ENCODE data around the gene SLC30A7.
"Not testable (repeated sequence)": the region's sequence is repeated elsewhere in the genome, so short reads cannot be mapped to it uniquely, and the experiment has no call there.

Gene SLC30A7

DNA sequence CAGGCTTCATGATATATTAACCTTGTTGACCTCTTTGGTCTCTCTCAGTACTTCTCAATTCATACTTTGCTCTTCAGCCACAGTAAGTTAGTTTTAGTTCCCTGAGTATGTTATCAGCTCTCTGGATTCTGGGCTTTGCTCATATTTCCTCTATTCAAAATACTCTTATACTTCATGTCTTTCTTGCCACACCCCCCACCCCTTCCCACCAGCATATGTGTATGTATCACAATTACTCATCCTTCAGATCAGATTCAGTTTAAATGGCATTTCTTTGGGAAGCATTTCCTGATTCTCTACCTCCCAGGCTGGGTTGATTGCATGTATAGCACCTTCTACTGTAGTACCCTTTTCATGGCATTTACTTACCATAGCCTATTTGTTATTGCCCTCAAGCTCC lies 28.3 kb downstream of the SLC30A7 start:
- TF ChIP-seq, protein P1, sequence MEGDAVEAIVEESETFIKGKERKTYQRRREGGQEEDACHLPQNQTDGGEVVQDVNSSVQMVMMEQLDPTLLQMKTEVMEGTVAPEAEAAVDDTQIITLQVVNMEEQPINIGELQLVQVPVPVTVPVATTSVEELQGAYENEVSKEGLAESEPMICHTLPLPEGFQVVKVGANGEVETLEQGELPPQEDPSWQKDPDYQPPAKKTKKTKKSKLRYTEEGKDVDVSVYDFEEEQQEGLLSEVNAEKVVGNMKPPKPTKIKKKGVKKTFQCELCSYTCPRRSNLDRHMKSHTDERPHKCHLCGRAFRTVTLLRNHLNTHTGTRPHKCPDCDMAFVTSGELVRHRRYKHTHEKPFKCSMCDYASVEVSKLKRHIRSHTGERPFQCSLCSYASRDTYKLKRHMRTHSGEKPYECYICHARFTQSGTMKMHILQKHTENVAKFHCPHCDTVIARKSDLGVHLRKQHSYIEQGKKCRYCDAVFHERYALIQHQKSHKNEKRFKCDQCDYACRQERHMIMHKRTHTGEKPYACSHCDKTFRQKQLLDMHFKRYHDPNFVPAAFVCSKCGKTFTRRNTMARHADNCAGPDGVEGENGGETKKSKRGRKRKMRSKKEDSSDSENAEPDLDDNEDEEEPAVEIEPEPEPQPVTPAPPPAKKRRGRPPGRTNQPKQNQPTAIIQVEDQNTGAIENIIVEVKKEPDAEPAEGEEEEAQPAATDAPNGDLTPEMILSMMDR (IDR thresholded peaks at IDR 0.05; ENCODE audit: low read depth, low read length, missing control alignments) = no peak
- no peak for DNase-seq (ENCODE audit: extremely low read depth, low read depth)
- H3K4me3 ChIP-seq (replicated peaks; ENCODE audit: low read depth, low read length) = no peak overlapping the region

DNA sequence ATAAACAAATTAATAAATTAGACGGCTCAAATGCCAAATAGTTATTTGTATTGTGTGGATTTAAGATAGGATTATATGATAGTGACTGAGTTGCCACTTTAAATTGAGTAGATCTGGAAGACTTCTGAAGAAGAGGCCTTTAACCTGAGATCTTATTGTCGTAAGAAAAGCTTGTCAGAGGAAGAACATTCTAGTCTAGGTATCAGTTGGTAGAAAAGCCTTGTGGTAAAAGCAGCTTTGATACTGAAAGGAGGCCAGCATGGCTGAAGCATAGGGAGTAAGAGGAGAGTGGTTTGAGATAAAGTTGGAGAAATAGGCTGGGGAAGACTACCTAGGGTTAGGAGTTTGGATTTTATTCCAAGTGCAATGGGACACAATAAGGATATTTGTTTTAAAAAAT lies 29.1 kb downstream of the SLC30A7 start:
- TF ChIP-seq, protein P1 (IDR thresholded peaks at IDR 0.05; ENCODE audit: low read depth, low read length, missing control alignments) = no peak
- H3K4me3 ChIP-seq (replicated peaks; ENCODE audit: low read depth, low read length) = no peak overlapping the region

DNA sequence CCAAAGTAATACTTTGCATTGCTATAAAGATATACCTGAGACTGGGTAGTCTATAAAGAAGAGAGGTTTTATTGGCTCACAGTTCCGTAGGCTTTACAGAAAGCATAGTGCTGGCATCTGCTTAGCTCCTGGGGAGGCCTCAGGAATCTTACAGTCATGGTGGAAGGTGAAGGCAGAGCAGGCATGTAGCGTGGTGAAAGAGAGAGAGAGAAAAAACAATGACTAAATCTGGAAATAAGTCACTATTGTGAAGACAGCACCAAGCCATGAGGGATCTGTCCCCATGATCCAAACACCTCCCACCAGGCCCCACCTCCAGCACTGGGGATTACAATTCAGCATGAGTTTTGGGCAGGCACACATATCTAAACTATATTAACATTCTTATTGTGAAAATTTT lies 30.4 kb downstream of the SLC30A7 start:
- no peak overlapping the region for H3K4me3 ChIP-seq (replicated peaks; ENCODE audit: low read depth, low read length)
- DNase-seq (ENCODE audit: extremely low read depth, low read depth) = no peak
- TF ChIP-seq, protein P1 (IDR thresholded peaks at IDR 0.05; ENCODE audit: low read depth, low read length, missing control alignments) = no peak

More for the DNA sequence above, 29.1 kb downstream of the SLC30A7 start:
- no peak for DNase-seq (ENCODE audit: extremely low read depth, low read depth)

DNA sequence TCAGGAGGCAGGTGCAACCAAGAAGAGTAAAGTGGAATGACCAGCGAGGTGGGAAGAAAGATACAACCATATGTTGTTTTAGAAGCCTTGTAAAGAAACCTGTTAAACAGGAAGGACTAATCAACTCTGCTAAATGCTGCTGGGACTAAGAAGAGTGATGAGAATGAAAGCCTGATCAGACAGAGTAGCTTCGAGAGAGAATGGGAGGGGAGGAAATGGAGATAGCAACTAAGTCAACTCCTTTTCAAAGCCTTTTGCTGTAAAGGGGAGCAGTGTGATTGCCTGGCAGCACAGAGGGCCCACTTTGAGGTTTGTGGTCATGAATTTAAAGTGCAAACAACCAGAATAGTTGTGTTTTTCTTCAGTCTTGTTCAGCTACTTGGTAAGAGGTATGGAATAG lies 31.4 kb downstream of the SLC30A7 start:
- H3K4me3 ChIP-seq (replicated peaks; ENCODE audit: low read depth, low read length) = no peak overlapping the region
- TF ChIP-seq, protein P1 (IDR thresholded peaks at IDR 0.05; ENCODE audit: low read depth, low read length, missing control alignments) = no peak
- DNase-seq (ENCODE audit: extremely low read depth, low read depth) = no peak

DNA sequence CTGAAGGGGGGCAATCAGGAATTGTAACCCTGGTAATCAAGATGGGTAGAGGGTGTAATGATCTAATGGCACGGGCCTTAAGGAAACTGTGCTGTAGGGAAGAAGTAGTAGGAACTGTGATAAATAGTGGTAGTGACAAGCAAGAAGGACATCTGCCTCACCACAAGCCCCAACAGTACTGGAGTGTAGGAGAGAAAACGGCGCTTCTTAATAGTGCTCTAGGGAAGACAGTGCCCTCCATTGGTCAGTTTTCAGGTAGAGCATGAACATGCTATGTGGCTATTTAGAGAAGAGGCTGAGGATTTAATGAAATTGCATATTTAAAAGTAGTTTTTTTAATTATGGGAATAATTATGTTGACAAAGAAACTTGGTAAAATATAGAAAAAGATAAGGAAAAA lies 32.2 kb downstream of the SLC30A7 start:
- TF ChIP-seq, protein P1 (IDR thresholded peaks at IDR 0.05; ENCODE audit: low read depth, low read length, missing control alignments) = peak; percentile 20
- H3K4me3 ChIP-seq (replicated peaks; ENCODE audit: low read depth, low read length) = no peak overlapping the region
- DNase-seq (ENCODE audit: extremely low read depth, low read depth) = no peak

DNA sequence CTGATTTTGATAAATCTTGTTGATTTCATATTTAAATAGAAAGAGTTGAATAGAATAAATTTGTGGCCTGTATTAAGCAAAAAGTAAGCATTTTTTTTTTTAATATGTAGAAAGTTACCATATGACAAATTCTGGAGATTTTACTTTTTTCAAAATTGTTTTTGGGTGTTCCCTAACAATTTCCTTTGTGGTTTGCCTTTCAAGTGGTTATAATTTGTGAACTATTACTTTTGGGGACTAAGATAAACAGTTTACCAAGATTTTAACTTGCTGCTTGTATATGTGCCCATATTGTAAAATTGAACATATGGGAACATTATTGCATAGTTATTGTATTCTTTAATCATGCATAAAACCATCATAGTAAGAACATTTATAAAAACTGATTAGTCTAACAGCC lies 34.6 kb downstream of the SLC30A7 start:
- TF ChIP-seq, protein P1 (IDR thresholded peaks at IDR 0.05; ENCODE audit: low read depth, low read length, missing control alignments) = no peak
- H3K4me3 ChIP-seq (replicated peaks; ENCODE audit: low read depth, low read length) = no peak overlapping the region
- DNase-seq (ENCODE audit: extremely low read depth, low read depth) = no peak

DNA sequence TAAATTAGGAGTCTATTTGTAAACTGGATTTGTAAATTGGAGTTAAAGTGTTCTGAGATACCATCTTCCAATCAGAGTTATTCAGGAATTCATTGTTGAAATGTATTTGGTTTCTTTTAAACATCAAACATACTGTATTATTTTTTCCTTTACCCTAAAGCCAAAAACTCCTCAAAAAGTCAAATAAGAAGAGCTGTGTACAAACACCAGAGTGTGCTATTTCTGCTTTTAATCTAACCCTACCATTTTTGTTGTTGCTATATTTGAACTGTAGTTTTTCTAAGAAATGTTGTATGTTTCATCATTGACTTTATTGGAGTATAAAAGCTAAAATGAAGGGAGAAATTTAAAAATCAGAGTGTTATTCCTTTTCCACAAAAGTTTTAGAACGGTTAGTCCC lies 35.8 kb downstream of the SLC30A7 start:
- no peak overlapping the region for H3K4me3 ChIP-seq (replicated peaks; ENCODE audit: low read depth, low read length)
- no peak for DNase-seq (ENCODE audit: extremely low read depth, low read depth)
- TF ChIP-seq, protein P1 (IDR thresholded peaks at IDR 0.05; ENCODE audit: low read depth, low read length, missing control alignments) = no peak

DNA sequence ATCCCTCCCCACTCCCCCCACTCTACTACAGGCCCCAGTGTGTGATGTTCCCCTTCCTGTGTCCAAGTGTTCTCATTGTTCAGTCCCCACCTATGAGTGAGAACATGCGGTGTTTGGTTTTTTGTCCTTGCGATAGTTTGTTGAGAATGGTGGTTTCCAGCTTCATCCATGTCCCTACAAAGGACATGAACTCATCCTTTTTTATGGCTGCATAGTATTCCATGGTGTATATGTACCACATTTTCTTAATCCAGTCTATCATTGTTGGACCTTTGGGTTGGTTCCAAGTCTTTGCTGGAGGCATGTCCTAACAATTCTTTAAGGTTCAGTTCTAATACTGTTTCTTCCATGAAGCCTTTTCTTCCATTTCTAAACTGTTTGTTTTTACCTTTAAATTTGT lies 37.7 kb downstream of the SLC30A7 start:
- not testable (repeated sequence) for H3K4me3 ChIP-seq (replicated peaks; ENCODE audit: low read depth, low read length); DNase-seq (ENCODE audit: extremely low read depth, low read depth)
